Measurements from ENCODE around the gene VPS45.
"Not testable (repeated sequence)": the region's sequence is repeated elsewhere in the genome, so short reads cannot be mapped to it uniquely, and the experiment has no call there.

VPS45 gene

GRCh38 chr1:150161747-150162581, 94.4 kb downstream of the VPS45 start:
- DNase-seq, result no peak

- DNase-seq, result no peak
Observed at GRCh38 chr1:150162582-150162861, 94.9 kb downstream of the VPS45 start.

DNA sequence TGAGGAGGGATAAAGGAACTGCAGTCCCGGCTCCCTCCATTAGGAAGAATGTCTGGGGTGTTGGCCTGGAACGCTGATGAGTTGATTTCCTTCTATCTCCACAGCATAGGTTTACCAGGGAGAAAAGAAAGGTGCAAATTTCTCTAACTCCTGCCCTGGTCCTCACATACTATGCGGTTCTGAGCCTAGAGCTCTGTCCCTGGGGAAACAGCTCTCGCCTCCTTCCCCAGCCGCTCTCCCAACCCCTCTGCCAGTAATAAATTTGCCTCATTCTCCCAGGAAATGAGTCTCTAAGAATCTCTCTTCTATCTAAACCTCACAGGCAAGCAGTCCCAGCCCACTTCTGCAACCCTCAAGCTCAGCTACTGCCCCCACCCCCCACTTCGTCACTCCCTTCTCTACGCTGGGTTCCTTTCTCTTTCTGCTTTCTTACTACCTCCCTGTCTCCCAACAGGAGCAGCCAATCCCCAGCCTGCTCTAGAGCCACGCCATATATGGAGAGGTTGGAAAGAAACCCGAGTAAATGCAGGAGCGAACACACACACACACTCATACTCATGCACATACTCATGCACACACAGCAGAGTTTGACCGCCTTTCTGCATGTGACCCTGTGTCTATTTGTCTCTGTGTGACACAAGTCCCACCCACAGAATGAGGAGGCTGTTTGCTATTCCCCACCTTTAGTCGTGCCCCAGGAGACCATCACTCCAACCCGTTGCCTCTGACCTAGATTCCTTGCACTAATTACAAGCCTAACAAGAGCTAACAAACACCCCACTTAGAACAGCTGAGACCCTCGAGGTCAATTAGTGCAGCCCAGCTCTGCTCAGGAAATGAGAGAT, 95.5 kb downstream of the VPS45 start:
- DNase-seq, result no peak

- no peak for DNase-seq
Observed at GRCh38 chr1:150164224-150164623, 96.6 kb downstream of the VPS45 start.

DNA sequence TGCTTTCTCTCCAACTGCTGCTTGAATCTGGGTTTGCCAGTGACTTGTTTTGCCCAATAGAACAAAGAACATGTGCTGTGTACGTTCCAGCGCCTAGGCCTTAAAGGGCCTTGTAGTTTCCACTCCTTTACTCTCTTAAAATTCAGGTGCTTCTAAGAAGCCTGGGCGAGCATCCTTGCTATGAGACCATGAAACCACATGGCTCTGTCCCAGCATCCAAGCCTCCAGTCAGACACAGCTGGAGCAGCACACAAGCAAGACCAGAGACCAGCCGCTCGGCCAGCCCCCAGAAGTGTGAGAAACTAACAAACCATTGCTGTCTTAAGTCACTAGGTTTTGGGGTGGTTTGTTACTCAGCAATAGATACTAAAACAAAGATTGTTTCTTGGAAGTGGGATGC, 97.2 kb downstream of the VPS45 start:
- DNase-seq, result no peak

DNA sequence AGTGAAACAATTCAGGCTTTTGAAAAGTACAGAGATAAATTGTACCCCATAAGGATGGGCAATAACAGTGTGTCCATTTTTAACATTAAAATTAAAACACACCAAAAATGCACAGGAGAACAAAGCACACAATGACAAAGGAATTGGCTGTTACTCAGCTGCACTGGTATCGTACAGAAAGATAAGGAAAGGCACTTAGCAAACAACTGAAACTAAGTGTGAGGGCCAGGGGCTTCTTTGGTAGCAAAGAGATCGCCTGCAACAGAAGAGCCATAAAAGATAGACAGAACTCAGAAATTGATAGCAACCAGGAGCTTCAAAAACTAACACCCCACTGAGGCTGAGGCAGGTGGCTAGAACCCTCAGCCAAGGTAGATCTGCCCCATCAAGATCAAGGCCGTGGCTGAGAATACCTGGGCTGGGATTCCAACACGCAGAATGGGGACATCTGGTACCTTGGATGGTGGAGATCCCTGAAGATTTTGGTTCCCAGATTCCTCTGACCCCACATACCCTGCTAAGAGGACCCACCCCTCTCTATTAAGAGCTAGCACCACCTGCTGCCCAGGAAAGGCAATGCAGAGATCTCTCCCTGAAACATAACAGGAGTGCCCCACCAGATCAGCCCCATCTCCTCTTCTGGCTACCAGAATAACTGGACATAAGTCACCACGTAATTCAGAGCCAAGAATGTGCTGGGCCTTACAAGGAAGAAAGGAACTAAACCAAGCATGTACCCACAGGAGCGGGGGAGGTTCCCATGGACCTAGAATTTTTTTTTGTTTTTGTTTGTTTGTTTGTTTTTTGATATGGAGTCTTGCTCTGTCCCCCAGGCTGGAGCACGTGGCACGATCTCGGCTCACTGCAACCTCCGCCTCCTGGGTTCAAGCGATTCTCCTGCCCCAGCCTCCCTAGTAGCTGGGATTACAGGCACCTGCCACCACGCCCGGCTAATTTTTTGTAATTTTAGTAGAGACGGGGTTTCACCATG, 98.3 kb downstream of the VPS45 start:
- peak; percentile 44 for DNase-seq

- peak; percentile 36 for DNase-seq
Observed at GRCh38 chr1:150168960-150169601, 101.5 kb downstream of the VPS45 start.

- no peak for DNase-seq
Observed at GRCh38 chr1:150171801-150172200, 104.2 kb downstream of the VPS45 start.

- no peak for DNase-seq
Observed at GRCh38 chr1:150173141-150173585, 105.6 kb downstream of the VPS45 start.

DNA sequence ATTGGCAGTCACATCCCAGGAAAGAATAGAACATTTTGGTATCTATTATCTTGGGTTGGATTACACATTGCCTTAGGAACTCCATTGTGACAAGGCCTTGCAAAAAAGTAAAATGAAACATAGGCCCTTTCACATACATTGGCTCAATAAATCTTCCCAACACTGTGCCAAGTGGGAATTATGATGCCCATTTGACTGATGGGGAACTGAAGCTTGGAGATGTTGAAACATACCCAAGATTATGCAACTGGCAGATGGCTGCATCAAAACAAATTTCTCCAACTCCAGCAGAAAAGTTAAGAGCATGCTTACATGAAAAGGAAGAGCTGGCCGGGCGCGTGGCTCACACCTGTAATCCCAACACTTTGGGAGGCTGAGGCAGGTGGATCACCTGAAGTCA, 109.0 kb downstream of the VPS45 start:
- no peak for DNase-seq

DNA sequence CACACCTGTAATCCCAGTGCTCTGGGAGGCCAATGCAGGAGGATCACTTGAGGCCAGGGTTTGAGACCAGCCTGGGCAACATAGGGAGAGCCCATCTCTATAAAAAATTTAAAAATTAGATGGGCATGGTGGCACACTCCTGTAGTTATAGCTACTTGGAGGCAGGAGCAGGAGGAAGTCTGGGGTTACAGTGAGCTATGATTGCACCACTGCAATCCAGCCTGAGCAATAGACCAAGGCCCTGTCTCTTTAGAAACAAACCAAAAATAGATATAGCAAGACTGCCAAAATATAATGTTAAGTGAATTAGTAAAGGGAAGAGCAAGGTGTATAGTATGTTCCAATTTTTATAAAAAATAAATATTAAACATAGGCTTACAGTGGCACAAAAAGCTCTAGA, 111.0 kb downstream of the VPS45 start:
- no peak for DNase-seq

GRCh38 chr1:150179867-150180266, 112.3 kb downstream of the VPS45 start:
- no peak for DNase-seq

GRCh38 chr1:150180474-150180873, 112.9 kb downstream of the VPS45 start:
- no peak for DNase-seq

- no peak for DNase-seq
Observed at GRCh38 chr1:150182247-150182646, 114.7 kb downstream of the VPS45 start.

DNA sequence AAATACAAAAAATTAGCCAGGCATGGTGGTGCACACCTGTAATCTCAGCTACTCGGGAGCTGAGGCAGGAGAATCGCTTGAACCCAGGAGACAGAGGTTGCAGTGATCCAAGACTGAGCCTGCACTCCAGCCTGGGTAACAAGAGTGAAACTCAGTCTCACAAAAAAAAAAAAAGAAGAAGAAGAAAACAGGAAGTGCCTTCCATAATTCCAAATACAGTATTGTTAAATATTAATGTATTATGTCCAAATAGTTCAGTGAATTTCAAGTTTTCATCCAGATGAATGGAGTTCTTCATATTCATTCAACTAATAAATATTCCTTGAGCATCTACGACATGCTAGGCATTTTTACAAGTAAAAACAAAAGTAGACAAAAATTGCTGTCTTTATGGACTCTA, 115.5 kb downstream of the VPS45 start:
- no peak for DNase-seq

- DNase-seq, result no peak
Observed at GRCh38 chr1:150185481-150185880, 117.9 kb downstream of the VPS45 start.

GRCh38 chr1:150186438-150186788, 118.8 kb downstream of the VPS45 start:
- DNase-seq, result not testable (repeated sequence)

DNA sequence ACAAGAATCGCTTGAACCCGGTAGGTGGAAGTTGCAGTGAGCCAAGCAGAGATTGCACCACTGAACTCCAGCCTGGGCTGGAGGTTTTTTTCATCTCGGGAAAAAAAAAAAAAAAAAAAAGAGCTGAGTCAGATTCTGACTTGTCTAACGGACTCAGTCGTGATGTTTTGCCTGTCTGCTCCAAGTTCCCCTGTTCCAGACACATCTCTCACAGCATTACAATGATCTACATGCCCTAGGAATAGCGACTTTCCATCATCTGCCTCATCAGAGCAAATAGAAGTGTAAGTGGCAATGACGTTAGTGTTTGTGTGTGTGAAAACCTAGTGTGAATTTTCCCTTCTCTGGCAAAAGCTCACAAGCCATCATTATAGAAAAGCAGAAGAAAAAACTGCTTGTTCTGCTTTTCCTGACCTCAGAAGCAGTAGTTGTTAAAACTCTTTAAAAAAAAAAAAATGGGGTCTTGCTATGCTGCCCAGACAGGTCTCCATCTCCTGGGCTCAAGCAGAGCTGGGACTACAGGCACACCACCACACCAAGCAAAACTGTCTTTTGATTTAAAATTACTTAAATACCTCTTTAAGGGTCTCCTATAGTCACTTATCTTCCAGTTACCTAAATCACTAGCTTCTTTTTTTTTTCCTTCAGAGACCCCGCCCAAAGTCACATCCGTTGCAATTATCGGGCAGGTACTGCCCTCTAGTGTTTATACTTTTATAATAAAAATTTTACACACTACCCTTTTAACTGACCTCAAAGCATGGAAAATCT, 119.4 kb downstream of the VPS45 start:
- no peak for DNase-seq

- no peak for DNase-seq
Observed at GRCh38 chr1:150187560-150187931, 120.0 kb downstream of the VPS45 start.

DNA sequence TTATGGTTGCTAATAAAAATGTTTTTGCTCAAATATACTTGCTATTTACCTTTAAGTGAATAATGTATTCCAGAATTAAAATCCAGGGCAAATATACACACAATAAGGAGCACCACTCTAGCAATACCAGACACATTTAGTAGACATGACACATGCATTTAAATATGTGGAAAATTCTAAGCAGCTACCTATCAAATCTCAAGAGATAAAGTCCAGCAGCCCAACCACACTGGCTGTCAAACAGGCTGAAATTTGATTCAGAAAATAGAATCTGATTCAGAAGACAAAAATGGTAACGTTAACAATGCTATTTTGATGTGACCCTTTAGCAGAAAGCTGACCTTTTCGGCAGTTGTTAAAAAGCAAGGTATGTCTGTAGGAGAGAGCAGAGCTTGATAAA, 124.4 kb downstream of the VPS45 start:
- no peak for DNase-seq

DNA sequence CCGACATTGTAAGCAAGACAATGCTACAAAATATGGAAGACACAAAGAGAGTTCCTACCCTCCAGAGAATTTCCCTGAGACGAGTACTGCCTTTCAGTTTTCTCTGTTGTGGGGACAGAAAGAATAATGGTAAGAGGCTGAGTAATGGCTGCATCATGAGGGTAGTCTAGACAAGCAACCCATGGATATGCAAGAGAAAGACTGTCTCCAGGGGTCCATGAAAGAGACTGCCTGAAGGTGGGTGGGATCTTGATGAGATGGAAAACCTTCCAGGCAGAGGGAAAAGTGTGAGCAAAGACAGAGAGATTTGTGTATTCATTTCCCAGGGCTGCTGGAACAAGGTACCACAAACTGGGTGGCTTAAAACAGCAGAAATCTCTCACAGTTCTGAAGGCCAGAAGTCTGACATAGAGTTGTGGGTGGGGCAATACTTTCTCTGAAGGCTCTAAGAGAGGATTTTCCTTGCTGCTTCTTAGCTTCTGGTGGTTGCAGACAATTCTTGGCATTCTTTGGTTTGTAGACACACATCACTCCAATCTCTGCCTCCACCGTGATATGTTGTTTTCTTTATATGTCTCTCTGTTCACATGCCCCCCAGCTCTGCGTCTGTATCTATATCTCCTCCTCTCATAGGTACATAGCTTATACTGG, 126.9 kb downstream of the VPS45 start:
- no peak for DNase-seq

All from activated T-cell treated with anti-CD3 and anti-CD28 coated beads for 4 hours (primary cell).